PC-9 (cell line): ENCODE measurements around the gene SLC38A8.

Experiments
- EZH2 ChIP-seq: fragments of 200-600 bp; sonication (generic); IDR thresholded peaks from 2 replicates; pipeline ENCODE4 v1.8.0; 2017; ENCODE audit warnings: antibody characterized with exemption, low read depth
- TF ChIP-seq, protein P1 (sequence below): fragments of 200-600 bp; sonication (generic); conservative IDR thresholded peaks from 2 replicates; pipeline ENCODE4 v1.6.1; 2017; ENCODE audit warnings: mixed run types, antibody characterized with exemption, mild to moderate bottlenecking, moderate library complexity

DNA sequence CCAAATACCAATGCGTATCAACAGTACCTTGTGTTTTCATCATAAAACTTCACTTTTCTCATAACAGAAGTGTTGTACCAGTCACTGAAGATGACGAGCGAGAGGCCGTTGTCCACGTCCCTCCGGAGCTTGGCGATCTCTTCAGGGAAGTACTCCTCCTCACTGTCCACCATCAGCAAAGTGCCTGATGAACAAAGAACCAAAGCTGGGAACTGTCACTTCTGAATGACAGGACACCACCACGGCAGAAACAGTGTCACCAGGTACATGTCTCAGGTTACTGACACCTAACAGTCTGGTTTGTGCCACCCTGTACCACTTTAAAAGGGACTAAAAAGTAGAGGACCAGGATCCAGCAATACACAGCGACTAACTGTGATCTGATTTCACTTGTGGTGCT is 25.0 kb upstream of the SLC38A8 start:
- TF ChIP-seq EZH2: no peak
- TF ChIP-seq, protein P1, sequence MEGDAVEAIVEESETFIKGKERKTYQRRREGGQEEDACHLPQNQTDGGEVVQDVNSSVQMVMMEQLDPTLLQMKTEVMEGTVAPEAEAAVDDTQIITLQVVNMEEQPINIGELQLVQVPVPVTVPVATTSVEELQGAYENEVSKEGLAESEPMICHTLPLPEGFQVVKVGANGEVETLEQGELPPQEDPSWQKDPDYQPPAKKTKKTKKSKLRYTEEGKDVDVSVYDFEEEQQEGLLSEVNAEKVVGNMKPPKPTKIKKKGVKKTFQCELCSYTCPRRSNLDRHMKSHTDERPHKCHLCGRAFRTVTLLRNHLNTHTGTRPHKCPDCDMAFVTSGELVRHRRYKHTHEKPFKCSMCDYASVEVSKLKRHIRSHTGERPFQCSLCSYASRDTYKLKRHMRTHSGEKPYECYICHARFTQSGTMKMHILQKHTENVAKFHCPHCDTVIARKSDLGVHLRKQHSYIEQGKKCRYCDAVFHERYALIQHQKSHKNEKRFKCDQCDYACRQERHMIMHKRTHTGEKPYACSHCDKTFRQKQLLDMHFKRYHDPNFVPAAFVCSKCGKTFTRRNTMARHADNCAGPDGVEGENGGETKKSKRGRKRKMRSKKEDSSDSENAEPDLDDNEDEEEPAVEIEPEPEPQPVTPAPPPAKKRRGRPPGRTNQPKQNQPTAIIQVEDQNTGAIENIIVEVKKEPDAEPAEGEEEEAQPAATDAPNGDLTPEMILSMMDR: no peak
